Esophagus squamous epithelium (tissue), 5 donors: ENCODE results near the gene HIPK2. TPM values are rescaled to one million over a fixed set of nuclear protein-coding genes. Genes with fewer than 3 reads are reported as not detected.

ENCODE experiments used
- DNase-seq: peaks from one replicate; lab custom pipeline; 2025; lab: John Stamatoyannopoulos, UW
- H3K27ac ChIP-seq, 4 donors: fragments of 200-600 bp; sonication (generic); one replicate each; pipeline ENCODE4 v1.5.1; 2016 to 2019; ENCODE audit warnings: mild to moderate bottlenecking in 1 of 4
- H3K27me3 ChIP-seq, 4 donors: fragments of 200-600 bp; sonication (generic); 1 replicate in 3 of 4; 2 replicates in 1 of 4; pipeline versions ENCODE4 v1.5.1 to v1.6.0; 2017 to 2021; ENCODE audit warnings: antibody characterized with exemption in 1 of 4
- H3K36me3 ChIP-seq, 3 donors: fragments of 200-600 bp; sonication (generic); one replicate each; pipeline ENCODE4 v1.5.1; 2016 to 2019
- H3K4me1 ChIP-seq, 3 donors: fragments of 200-600 bp; sonication (generic); one replicate each; pipeline ENCODE4 v1.5.1; 2017 to 2019
- H3K4me3 ChIP-seq, 4 donors: fragments of 200-600 bp; sonication (generic); 1 replicate in 3 of 4; 2 replicates in 1 of 4; pipeline ENCODE4 v1.5.1; 2016 to 2019; ENCODE audit warnings: mild to moderate bottlenecking in 2 of 4, moderate library complexity in 1 of 4
- H3K9me3 ChIP-seq, 3 donors: fragments of 200-600 bp; sonication (generic); one replicate each; pipeline ENCODE4 v1.5.1; 2016 to 2019
- POLR2A ChIP-seq, 4 donors: fragments of 450-650 bp; IDR thresholded peaks; one replicate each; pipeline ENCODE4 v1.6.1; 2017; ENCODE audit warnings: antibody characterized with exemption in 4 of 4, mild to moderate bottlenecking in 4 of 4, moderate library complexity in 3 of 4
- WGBS, 2 donors: methylation state at CpG; one replicate each; pipeline ENCODE4 v1.1.5; 2018; 5-methylcytosine and 5-hydroxymethylcytosine counted together
- intact Hi-C: fragments of 100-400 bp; cut with DNase I; formaldehyde crosslinking; loops from one replicate; pipeline ENCODE4 v1.15.0; 2022
- total RNA-seq, 4 donors: library from RNA; depleted of rRNA; stranded (reverse); fragments of >200 nt; gene quantifications; one replicate each; pipeline ENCODE4 v1.1.0, GENCODE V29; 2016
- TF ChIP-seq, protein P1 (sequence below), 6 experiments: fragments of 450-650 bp in 4 of 6; fragments of 200-600 bp in 2 of 6; sonication (generic) in 2 of 6; IDR thresholded peaks; one replicate each; pipeline ENCODE4 v1.5.1; 2016 to 2019; ENCODE audit warnings: antibody characterized with exemption in 6 of 6, mild to moderate bottlenecking in 4 of 6, moderate library complexity in 4 of 6
- donor health status: DM: yes; HTN: yes; CAD: no.

HIPK2 gene
- total RNA-seq, 4 donors from 2014 or later, result 17.8 to 37.9 (median 29.3) TPM

DNA sequence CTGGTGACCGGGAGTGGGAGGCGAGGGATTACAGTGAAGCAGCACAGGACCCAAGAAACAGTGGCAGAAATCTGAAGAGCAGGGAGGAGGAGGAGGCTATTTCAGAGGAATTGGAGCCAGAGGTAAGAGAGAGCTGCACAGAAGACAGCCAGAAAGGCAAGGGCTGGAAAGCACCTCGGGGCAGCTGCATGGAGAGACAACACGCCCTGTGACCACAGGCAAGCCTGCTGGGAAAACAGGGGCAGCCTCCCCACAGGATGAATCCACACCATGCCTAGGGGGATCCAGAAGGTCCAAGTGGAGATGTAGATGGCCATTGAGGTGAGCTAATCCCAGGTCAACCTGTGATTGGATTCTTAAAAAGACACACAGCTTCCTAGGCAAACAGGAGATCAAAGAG lies 135.5 kb downstream of the HIPK2 start:
- H3K27me3 ChIP-seq, result no peaks in the 10 kb centered on the region
- H3K4me1 ChIP-seq, result peaks cover 0 to 17% (median 0%) of the 10 kb centered on the region in 3 donors
- TF ChIP-seq, protein P1, sequence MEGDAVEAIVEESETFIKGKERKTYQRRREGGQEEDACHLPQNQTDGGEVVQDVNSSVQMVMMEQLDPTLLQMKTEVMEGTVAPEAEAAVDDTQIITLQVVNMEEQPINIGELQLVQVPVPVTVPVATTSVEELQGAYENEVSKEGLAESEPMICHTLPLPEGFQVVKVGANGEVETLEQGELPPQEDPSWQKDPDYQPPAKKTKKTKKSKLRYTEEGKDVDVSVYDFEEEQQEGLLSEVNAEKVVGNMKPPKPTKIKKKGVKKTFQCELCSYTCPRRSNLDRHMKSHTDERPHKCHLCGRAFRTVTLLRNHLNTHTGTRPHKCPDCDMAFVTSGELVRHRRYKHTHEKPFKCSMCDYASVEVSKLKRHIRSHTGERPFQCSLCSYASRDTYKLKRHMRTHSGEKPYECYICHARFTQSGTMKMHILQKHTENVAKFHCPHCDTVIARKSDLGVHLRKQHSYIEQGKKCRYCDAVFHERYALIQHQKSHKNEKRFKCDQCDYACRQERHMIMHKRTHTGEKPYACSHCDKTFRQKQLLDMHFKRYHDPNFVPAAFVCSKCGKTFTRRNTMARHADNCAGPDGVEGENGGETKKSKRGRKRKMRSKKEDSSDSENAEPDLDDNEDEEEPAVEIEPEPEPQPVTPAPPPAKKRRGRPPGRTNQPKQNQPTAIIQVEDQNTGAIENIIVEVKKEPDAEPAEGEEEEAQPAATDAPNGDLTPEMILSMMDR (IDR thresholded peaks at IDR 0.05), result no peak
- no peak for TF ChIP-seq POLR2A (IDR thresholded peaks at IDR 0.05)
- no peak overlapping the region for H3K4me3 ChIP-seq
- intact Hi-C loops, result loop anchor here (10.0 kb wide), 1 partner anchor 133 kb away; the partner anchor contains the start of gene HIPK2
- WGBS, 2 donors, result 68 to 79% methylated on average over 4 of the region's 4 CpGs
- H3K27ac ChIP-seq, result no peak overlapping the region
- peaks cover 0 to 46% (median 0%) of the 10 kb centered on the region in 3 donors for H3K36me3 ChIP-seq
- H3K9me3 ChIP-seq, result no peaks in the 10 kb centered on the region
- no peak for DNase-seq

DNA sequence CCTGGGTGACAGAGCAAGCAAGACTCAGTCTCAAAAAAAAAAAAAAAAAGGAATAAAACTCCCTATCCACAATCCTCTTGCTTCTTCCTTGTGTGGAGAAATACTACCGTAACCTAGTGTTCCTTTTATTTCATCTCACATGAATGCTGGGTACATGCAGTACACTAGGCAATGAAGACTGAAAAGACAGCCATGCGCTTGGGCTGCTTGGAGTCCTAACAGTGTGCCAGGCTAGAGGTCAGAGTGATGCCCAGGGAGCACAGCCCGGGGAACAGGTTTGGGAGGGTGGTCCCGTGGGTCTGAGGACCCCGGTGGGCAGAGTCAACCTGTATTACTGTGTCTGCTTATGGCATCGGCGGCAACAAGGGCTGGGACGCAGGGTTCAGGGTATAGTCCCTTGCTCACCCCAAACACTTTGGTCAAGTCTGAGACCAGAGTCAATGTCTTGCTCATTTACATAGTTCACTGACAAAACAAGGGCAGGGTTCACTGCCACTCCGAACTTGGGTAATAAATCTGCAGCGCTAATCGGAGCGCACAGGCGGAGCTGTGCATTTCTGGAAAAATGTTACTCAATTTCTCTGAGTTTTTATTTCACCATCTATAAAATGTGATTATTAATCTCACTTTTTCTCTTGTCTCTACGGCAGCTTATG lies 136.3 kb downstream of the HIPK2 start:
- Histone ChIP-seq H3K4me1 (peaks cover 0 to 9% (median 0%) of the 10 kb centered on the region in 3 donors), H3K27ac (no peak overlapping the region), H3K36me3 (peaks cover 0 to 55% (median 0%) of the 10 kb centered on the region in 3 donors), H3K4me3 (no peak overlapping the region), H3K27me3 (no peaks in the 10 kb centered on the region), H3K9me3 (no peaks in the 10 kb centered on the region)
- TF ChIP-seq, protein P1 (IDR thresholded peaks at IDR 0.05), result no peak
- TF ChIP-seq POLR2A (IDR thresholded peaks at IDR 0.05), result no peak
- no peak for DNase-seq
- intact Hi-C loops, result loop anchor here (10.0 kb wide), 1 partner anchor 133 kb away; the partner anchor contains the start of gene HIPK2
- WGBS, 2 donors, result 88 to 91% methylated on average over 14 of the region's 14 CpGs

DNA sequence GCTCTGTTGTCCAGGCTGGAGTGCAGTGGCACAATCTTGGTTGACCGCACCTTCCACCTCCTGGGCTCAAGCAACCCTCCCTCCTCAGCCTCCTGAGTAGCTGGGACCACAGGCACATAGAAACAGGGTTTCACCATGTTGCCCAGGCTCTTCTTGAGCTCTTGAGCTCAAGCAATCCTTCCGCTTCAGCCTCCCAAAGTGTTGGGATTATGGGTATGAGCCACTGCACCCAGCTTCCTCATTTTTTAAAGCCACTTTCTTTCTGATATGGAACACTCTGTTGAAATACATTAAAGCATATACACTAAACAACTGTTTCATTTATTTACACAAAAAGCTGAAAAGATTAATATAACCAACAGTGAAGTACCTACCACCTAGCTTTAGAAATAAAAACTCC lies 137.1 kb downstream of the HIPK2 start:
- TF ChIP-seq POLR2A (IDR thresholded peaks at IDR 0.05), result no peak
- TF ChIP-seq, protein P1 (IDR thresholded peaks at IDR 0.05), result no peak
- intact Hi-C loops, result loop anchor here (10.0 kb wide), 1 partner anchor 134 kb away; the partner anchor contains the start of gene HIPK2
- WGBS, 2 donors, result 86 to 93% methylated on average over 2 of the region's 2 CpGs
- Histone ChIP-seq H3K4me3 (no peak overlapping the region), H3K27ac (no peak overlapping the region), H3K4me1 (peaks cover 0 to 2% (median 0%) of the 10 kb centered on the region in 3 donors), H3K36me3 (peaks cover 0 to 58% (median 0%) of the 10 kb centered on the region in 3 donors), H3K27me3 (no peaks in the 10 kb centered on the region), H3K9me3 (no peaks in the 10 kb centered on the region)
- DNase-seq, result no peak

DNA sequence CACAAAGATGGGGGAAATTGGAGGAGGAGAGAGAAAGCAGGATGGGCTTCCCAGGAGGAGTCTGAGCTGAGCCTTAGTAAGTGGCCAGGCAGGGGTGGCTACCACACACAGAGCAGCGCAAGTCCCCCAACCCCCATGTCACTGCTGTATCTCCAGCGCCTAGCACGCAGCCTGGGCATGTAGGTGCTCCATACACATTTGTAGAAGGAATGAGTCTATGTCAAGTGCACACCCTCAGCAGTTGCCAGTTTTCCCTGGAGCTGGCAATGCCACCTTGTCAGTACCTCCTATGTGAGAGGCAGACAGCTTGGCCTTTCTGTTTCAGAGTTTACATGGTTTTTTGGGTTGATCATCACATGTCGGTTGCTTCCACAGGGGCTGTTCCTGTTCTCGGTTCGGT lies 138.2 kb downstream of the HIPK2 start:
- no peaks in the 10 kb centered on the region for H3K4me1 ChIP-seq
- H3K4me3 ChIP-seq, result no peak overlapping the region
- intact Hi-C loops, result no loop called here
- WGBS, 2 donors, result 87 to 98% methylated on average over 5 to 6 of the region's 6 CpGs
- no peaks in the 10 kb centered on the region for H3K27me3 ChIP-seq
- H3K36me3 ChIP-seq, result peaks cover 0 to 63% (median 0%) of the 10 kb centered on the region in 3 donors
- no peaks in the 10 kb centered on the region for H3K9me3 ChIP-seq
- DNase-seq, result no peak
- H3K27ac ChIP-seq, result no peak overlapping the region
- TF ChIP-seq, protein P1 (IDR thresholded peaks at IDR 0.05), result no peak
- TF ChIP-seq POLR2A (IDR thresholded peaks at IDR 0.05), result no peak

DNA sequence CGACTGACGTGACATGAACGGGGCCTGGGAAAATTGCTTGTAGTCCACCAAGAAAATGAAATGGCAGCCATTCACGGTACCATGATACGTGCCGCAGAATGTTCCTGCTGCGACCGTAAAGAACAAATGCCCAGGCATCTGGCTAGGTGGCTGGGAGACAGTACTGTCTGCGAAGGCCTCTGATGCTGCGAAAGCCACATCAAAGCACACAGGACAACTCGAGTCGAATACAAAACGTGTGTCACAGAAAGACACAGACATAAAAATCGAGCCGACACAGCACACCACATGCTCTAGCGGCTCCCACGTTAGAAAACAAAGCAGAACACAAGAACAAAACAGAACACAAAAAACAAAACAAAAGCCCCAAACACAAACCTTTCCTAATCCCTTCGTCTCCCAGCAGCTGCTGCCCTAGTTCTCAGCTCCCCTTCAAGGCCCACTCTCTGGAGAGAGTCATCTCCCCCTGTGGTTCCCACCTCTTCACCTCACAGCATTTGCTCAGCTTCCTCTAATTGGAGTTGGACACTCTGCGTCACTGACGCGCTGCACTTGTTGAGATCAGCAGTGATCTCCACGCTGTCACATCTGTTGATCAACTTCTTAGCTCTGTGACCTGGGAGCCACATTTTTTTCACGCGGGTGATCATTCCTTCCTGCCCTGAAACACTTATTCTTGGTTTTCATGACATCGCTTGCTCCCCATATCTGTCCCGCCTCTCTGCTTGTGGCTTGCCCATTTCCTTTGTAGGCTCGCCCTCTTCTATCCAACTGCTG lies 142.1 kb downstream of the HIPK2 start:
- DNase-seq, result no peak
- intact Hi-C loops, result no loop called here
- Histone ChIP-seq H3K9me3 (no peaks in the 10 kb centered on the region), H3K4me3 (no peak overlapping the region), H3K4me1 (no peaks in the 10 kb centered on the region), H3K36me3 (peaks cover 3 to 56% (median 5%) of the 10 kb centered on the region in 3 donors), H3K27me3 (no peaks in the 10 kb centered on the region), H3K27ac (no peak overlapping the region)
- 81 to 87% methylated on average over 21 to 27 of the region's 27 CpGs for WGBS, 2 donors
- TF ChIP-seq, protein P1 (IDR thresholded peaks at IDR 0.05), result no peak
